ENCODE data around the gene ARHGEF26.

The ARHGEF26 gene

GRCh38 chr3:154217671-154218070, 96.5 kb downstream of the ARHGEF26 start:
- ATAC-seq (ENCODE audit: insufficient read depth, low read depth) (no peak), DNase-seq (no peak)
- H3K4me1 ChIP-seq (ENCODE audit: insufficient read depth, low read length) = no peaks in the 10 kb centered on the region
- TF ChIP-seq EZH2 (IDR thresholded peaks at IDR 0.05; ENCODE audit: borderline replicate concordance, low read depth, low read length, severe bottlenecking) = no peak
- TF ChIP-seq CTCF (IDR thresholded peaks at IDR 0.05; ENCODE audit: borderline replicate concordance, extremely low read depth, low read length, poor library complexity, severe bottlenecking) = no peak
- H3K4me3 ChIP-seq (ENCODE audit: low read depth in 1 of 2, low read length in 2 of 2) = no peak overlapping the region
- no peak overlapping the region for H3K9ac ChIP-seq (ENCODE audit: low read depth, low read length)
- no peaks in the 10 kb centered on the region for H3K27me3 ChIP-seq (ENCODE audit: insufficient read depth, low read length, poor library complexity)
- no peaks in the 10 kb centered on the region for H3K36me3 ChIP-seq (ENCODE audit: insufficient read depth, low read length)
- no peaks in the 10 kb centered on the region for H3K79me2 ChIP-seq (ENCODE audit: insufficient read depth, low read length)
- no peaks in the 10 kb centered on the region for H4K20me1 ChIP-seq (ENCODE audit: insufficient read depth, low read length)
- H3K27ac ChIP-seq (ENCODE audit: low read length) = no peak overlapping the region
- H2AFZ ChIP-seq (ENCODE audit: low read depth, low read length) = no peak overlapping the region
- H3K4me2 ChIP-seq (ENCODE audit: insufficient read depth, low read length) = no peak overlapping the region
- no peaks in the 10 kb centered on the region for H3K9me3 ChIP-seq (ENCODE audit: insufficient read depth, low read length, severe bottlenecking)

- Histone ChIP-seq H2AFZ (ENCODE audit: low read depth, low read length) (no peak overlapping the region), H3K4me1 (ENCODE audit: insufficient read depth, low read length) (no peaks in the 10 kb centered on the region), H3K9ac (ENCODE audit: low read depth, low read length) (no peak overlapping the region), H3K4me3 (ENCODE audit: low read depth in 1 of 2, low read length in 2 of 2) (no peak overlapping the region), H3K79me2 (ENCODE audit: insufficient read depth, low read length) (no peaks in the 10 kb centered on the region), H3K27ac (ENCODE audit: low read length) (no peak overlapping the region), H3K27me3 (ENCODE audit: insufficient read depth, low read length, poor library complexity) (no peaks in the 10 kb centered on the region), H4K20me1 (ENCODE audit: insufficient read depth, low read length) (no peaks in the 10 kb centered on the region), H3K9me3 (ENCODE audit: insufficient read depth, low read length, severe bottlenecking) (no peaks in the 10 kb centered on the region), H3K36me3 (ENCODE audit: insufficient read depth, low read length) (no peaks in the 10 kb centered on the region), H3K4me2 (ENCODE audit: insufficient read depth, low read length) (no peak overlapping the region)
- TF ChIP-seq EZH2 (IDR thresholded peaks at IDR 0.05; ENCODE audit: borderline replicate concordance, low read depth, low read length, severe bottlenecking) (no peak), CTCF (IDR thresholded peaks at IDR 0.05; ENCODE audit: borderline replicate concordance, extremely low read depth, low read length, poor library complexity, severe bottlenecking) (no peak)
- DNase-seq = no peak
- no peak for ATAC-seq (ENCODE audit: insufficient read depth, low read depth)
Measured at GRCh38 chr3:154218728-154219127, 97.5 kb downstream of the ARHGEF26 start.

DNA sequence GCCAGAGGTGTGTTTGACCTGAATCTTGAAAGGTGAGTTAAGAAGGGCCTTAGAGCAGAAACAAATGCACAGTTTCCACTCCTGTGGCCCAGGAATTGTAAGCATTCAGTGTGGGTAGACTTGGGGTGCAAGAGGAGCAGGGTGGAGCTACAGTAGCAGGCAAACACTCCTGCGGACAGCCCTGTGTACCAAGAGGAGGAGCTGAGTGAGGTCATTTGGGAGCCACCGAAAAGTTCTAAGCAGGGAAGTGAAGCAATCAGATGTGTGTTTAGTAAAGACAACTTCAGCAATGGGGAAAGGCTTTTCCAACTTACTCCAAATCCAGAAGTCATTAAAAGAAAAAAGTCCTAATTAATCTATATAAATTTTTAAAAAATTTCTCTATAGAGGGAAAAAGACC, 99.3 kb downstream of the ARHGEF26 start:
- no peak for DNase-seq
- Histone ChIP-seq H4K20me1 (ENCODE audit: insufficient read depth, low read length) (no peaks in the 10 kb centered on the region), H2AFZ (ENCODE audit: low read depth, low read length) (no peak overlapping the region), H3K4me1 (ENCODE audit: insufficient read depth, low read length) (no peaks in the 10 kb centered on the region), H3K4me3 (ENCODE audit: low read depth in 1 of 2, low read length in 2 of 2) (no peak overlapping the region), H3K79me2 (ENCODE audit: insufficient read depth, low read length) (no peaks in the 10 kb centered on the region), H3K36me3 (ENCODE audit: insufficient read depth, low read length) (no peaks in the 10 kb centered on the region), H3K9me3 (ENCODE audit: insufficient read depth, low read length, severe bottlenecking) (no peaks in the 10 kb centered on the region), H3K27me3 (ENCODE audit: insufficient read depth, low read length, poor library complexity) (no peaks in the 10 kb centered on the region), H3K27ac (ENCODE audit: low read length) (no peak overlapping the region), H3K4me2 (ENCODE audit: insufficient read depth, low read length) (no peak overlapping the region), H3K9ac (ENCODE audit: low read depth, low read length) (no peak overlapping the region)
- TF ChIP-seq EZH2 (IDR thresholded peaks at IDR 0.05; ENCODE audit: borderline replicate concordance, low read depth, low read length, severe bottlenecking) (no peak), CTCF (IDR thresholded peaks at IDR 0.05; ENCODE audit: borderline replicate concordance, extremely low read depth, low read length, poor library complexity, severe bottlenecking) (no peak)
- no peak for ATAC-seq (ENCODE audit: insufficient read depth, low read depth)

- no peaks in the 10 kb centered on the region for H4K20me1 ChIP-seq (ENCODE audit: insufficient read depth, low read length)
- H3K27ac ChIP-seq (ENCODE audit: low read length) = no peak overlapping the region
- H3K4me1 ChIP-seq (ENCODE audit: insufficient read depth, low read length) = no peaks in the 10 kb centered on the region
- TF ChIP-seq CTCF (IDR thresholded peaks at IDR 0.05; ENCODE audit: borderline replicate concordance, extremely low read depth, low read length, poor library complexity, severe bottlenecking) = no peak
- no peak for TF ChIP-seq EZH2 (IDR thresholded peaks at IDR 0.05; ENCODE audit: borderline replicate concordance, low read depth, low read length, severe bottlenecking)
- DNase-seq (no peak), ATAC-seq (ENCODE audit: insufficient read depth, low read depth) (no peak)
- no peak overlapping the region for H2AFZ ChIP-seq (ENCODE audit: low read depth, low read length)
- H3K27me3 ChIP-seq (ENCODE audit: insufficient read depth, low read length, poor library complexity) = peaks cover 5% of the 10 kb centered on the region
- no peaks in the 10 kb centered on the region for H3K79me2 ChIP-seq (ENCODE audit: insufficient read depth, low read length)
- H3K9ac ChIP-seq (ENCODE audit: low read depth, low read length) = no peak overlapping the region
- H3K4me2 ChIP-seq (ENCODE audit: insufficient read depth, low read length) = no peak overlapping the region
- no peak overlapping the region for H3K4me3 ChIP-seq (ENCODE audit: low read depth in 1 of 2, low read length in 2 of 2)
- H3K9me3 ChIP-seq (ENCODE audit: insufficient read depth, low read length, severe bottlenecking) = no peaks in the 10 kb centered on the region
- H3K36me3 ChIP-seq (ENCODE audit: insufficient read depth, low read length) = no peaks in the 10 kb centered on the region
Measured at GRCh38 chr3:154223519-154223918, 102.3 kb downstream of the ARHGEF26 start.

All from DND-41 (cell line).